NCI-H2171 treated with DMSO at 0.1 percent for 48 hours (cell line): ENCODE measurements around the gene PPIA.

Experiments
- DNase-seq: peaks from one replicate; lab custom pipeline; 2025; lab: John Stamatoyannopoulos, UW

The PPIA gene

DNA sequence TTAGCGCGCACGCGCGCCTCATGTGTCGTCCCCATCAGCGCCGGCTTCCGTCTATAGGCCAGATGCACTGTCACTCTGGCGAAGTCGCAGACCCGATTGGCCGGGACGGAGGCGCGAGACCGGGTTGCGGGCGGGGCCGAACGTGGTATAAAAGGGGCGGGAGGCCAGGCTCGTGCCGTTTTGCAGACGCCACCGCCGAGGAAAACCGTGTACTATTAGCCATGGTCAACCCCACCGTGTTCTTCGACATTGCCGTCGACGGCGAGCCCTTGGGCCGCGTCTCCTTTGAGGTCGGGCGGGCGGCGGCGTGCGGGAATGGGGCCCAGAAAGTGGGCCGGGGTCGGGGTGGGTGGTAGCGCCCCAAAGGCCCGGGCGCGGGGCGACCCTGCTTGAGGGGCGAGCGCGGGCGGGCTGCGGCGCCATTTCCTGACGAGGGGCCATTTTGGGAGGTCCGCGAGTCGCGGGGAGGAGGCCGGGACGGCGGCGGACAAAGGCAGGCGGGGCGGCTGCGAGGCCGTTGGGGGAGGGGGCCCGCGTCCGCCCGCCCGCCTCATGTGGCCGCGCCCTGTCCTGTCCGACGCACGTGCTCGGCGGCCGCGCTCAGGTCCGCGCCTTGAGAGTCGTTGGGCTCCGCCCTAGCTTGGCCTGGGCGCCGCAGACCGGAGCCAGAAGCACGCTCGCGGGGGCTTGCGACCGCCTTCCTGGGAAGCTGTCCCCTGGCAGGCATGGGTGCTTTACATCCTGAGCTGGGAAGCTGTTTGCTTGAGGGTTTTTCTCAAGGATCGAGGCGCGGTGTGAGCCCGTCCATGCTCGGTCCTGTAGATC lies at the start of gene PPIA:
Gene PPIA, plus strand, starts transcription at position 178 of the 825 bp plus-strand sequence. Its CDS starts 44 bp downstream, at position 222.
- DNase-seq, result peak; percentile 96

GRCh38 chr7:44748045-44748947 lies 48.2 kb upstream of the PPIA start, which contains the start of gene ZMIZ2:
Gene ZMIZ2 (plus strand): TSS chr7:44748847. CDS start chr7:44756250, 7,403 bp downstream.
- peak; percentile 94 for DNase-seq

- DNase-seq, result peak; percentile 49
Measured at GRCh38 chr7:44748948-44749731, 47.3 kb upstream of the PPIA start.

DNA sequence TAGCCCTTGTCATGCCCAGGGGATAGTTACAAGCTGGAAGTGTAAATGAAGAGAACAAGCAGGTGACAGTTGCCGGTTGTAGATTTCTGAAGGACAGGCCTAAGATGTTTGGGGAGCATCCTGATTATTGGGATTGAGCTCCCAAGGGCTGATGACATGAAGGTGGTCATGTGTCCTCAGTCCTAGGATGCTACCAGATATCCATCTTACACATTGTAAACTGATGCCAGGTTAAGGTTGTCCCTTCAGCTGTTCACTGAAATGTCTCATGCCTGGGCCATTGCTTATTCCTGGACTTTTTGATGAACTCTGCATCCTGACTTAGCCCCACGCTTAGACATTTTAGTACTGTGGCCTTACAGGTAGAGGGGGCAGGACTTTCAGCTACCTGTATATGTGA lies 46.5 kb upstream of the PPIA start:
- no peak for DNase-seq

DNA sequence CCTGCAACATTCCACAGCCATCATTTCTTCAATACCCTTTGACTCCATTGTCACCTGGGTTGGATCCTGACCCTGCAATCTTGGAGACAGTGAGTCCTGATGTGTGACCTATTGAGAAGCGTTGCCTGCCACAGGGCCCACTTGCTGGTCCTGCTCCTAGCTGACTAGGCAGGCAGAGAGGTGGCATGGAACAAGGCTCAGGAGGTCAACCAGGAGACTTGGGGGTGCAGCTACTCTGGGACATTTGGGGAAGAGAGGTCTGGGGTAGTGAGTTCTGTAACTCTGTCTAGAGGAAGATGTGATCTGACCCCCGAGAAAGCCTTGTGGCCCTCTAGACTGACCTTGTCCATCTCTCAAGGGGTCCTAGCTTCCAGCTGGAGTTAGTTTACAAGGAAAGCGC lies 46.1 kb upstream of the PPIA start:
- no peak for DNase-seq

DNA sequence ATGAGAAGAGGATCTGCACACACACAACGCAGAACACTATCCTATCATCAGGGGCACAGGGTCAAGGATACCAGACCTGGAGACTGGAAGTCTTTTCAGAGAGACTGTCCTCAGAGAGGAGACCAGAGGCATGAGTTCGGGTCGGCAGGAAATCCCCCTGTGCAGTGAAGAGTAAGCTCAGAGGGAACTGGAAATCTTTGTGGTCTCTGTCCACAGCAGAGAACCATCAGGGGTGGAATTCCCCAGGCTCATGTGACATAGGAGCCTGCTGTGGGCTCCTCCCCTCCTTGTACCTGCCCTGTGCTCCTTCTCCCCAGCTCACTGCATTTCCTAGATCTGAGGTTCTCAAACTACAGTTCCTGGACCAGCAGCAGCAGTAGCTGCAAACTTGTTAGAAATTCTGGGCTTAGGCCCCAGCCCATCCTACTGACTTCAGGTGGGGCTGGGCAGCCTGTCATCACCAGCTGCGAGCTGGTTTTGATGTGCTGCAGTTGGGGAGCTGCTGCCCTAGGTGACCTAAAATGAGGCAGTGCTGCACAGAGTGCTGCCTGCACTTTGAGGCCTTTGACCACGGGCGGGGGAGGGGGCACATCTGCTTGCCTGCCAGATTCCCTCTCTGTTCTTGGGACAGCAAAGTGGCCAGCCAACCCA lies 45.4 kb upstream of the PPIA start:
- no peak for DNase-seq

DNA sequence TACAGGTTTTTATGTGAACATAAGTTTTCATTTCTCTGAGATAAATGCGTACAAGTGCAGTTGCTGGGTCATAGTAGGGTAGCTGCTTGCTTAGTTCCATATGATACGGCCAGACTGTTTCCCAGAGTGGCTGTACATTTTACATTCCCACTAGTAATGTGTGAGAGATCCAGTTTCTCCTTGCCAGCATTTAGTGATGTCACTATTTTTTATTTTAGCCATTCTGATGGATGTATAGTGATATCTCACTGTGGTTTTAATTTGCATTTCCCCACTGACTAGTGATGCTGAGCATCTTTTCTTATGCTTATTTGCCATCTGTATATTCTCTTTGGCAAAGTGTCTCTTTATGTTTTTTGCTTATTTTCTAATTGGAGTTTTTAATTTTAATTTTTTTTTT lies 43.7 kb upstream of the PPIA start:
- no peak for DNase-seq

GRCh38 chr7:44754802-44755697 lies 41.4 kb upstream of the PPIA start:
- DNase-seq, result no peak

DNA sequence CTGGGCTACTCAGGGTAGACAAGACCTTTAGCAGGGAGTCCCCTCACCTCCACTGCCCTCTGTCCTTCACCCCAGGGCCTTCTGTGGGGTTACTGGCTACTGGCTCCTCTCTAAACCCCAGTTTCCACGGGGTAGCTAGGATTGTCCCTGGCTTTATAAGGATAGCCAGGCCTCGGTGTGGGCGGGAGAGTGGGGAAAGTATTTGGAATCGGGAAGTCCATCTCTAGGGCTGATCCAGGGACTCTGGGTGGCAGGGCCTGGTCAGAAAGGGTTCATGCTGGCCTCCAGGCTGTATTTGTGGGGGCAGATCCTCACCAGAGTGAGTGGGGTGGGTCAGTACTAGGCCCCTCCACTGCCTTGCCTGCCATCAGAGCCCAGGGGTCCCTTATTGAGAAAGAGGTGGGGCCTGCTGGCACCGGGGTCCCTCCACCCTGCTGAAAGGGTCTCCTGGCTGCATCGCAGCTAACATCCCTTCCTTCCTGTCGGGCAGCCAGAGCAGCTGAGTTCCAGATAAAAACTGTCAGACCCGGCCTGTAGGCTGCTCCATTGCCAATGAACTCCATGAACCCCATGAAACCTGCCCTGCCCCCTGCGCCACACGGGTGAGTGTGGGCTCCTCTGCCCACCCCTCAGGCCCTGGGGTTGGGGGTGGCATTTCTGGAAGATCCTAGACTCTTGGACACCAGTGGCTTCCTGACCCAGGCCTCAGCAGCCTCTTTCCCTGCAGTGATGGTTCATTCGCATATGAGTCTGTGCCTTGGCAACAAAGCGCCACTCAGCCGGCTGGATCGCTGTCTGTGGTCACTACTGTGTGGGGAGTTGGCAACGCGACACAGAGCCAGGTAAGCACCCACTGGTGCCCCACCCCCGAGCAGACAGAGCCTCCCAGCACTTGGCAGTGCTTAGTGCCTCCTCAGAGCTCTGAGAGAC lies 40.5 kb upstream of the PPIA start:
- DNase-seq, result no peak

- no peak for DNase-seq
Measured at GRCh38 chr7:44756904-44757303, 39.6 kb upstream of the PPIA start.

- no peak for DNase-seq
Measured at GRCh38 chr7:44757311-44757710, 39.2 kb upstream of the PPIA start.

DNA sequence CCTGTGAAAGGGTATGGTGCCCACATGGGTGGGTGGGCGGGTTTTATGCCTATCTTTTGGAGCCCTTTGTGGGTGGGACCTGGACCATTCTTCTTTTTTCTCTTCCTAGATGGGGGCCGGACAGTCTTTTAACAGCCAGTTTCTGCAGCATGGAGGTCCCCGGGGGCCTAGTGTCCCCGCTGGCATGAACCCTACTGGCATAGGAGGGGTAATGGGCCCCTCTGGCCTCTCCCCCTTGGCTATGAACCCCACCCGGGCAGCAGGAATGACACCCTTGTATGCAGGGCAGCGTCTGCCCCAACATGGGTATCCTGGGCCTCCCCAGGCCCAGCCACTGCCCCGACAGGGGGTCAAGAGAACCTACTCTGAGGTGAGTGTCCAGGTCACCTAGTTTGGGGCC lies 38.7 kb upstream of the PPIA start:
- no peak for DNase-seq

GRCh38 chr7:44759246-44759645 lies 37.2 kb upstream of the PPIA start:
- no peak for DNase-seq

GRCh38 chr7:44760034-44760580 lies 36.4 kb upstream of the PPIA start:
- DNase-seq, result no peak

- DNase-seq, result no peak
Measured at GRCh38 chr7:44761207-44762161, 35.0 kb upstream of the PPIA start.

DNA sequence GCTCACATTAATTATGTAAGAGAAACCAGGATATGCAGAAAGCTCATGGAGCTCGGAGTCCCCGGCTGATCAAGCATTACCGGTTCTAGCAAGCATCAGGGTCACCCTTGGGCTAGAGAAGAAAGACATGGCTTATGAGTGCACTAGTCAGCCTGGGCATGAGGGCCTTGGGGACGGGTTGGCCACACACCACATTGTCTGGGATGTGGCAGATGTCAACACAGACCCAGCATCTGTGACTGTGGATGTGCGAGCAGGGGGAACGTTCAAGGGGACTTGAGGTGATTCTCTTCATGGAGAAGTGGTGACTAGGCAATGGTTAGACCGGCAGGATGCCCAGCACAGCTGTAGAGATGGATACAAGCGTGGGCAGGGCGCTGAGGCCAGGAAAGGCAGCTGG lies 34.2 kb upstream of the PPIA start:
- DNase-seq, result no peak

GRCh38 chr7:44762726-44763522 lies 33.6 kb upstream of the PPIA start:
- DNase-seq, result no peak
